ENCODE data around the gene PLK4.
A peak's percentile ranks its signal among the peaks of the same experiment; 100 is the strongest.

PLK4 gene

DNA sequence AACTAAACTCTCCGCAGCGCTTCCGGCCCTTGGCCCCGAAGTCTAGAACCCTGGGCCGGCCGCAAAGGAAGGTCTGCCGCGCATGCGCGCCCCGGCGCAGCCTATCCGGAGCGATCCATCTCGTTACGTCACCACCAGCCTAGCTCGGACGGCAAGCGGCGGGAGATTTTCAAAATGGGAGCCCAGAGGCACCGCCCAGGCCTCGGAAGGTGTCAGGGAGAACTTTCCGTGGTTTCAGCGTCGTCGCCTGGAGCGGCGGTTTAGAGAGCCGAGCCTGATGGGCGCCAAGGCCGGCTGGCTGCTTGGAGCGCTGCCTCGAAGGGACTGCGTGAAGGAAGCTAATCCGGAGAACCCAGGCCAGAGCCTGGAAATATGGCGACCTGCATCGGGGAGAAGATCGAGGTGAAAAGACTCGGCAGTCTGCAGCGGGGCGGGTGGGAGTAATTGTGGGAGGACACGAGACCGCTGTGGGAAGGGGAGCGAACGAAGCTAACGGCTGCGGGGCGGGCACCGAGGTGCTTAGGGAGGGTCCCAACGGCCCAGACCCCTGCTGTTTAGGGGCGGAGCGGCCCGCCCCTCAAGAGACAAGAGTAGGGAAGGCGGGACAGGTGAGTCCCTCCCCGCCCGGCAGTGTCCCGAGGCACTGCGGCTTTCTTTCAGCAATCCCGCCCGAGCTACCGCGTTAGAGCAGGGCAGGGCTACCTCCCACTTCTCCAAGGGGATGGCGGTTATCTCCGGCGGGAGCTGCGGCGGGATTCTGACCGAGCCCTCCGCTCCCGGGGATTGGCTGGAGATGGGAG lies at the start of gene PLK4:
TSS of gene PLK4 (plus strand) at position 131 of the 800 bp plus-strand sequence. CDS start at position 373, 242 bp downstream.
- ChIA-PET CTCF (interaction anchor here (0.8 to 2.3 kb wide), 5 partner anchors 8 to 84 kb away, joined by 3 to 6 read pairs (median 3); partner anchors contain the start of genes ABHD18 and MFSD8), POLR2A (interaction anchor here (1.1 kb wide), 1 partner anchor 11 kb away, joined by 3 read pairs; no protein-coding TSS in a partner anchor)
- peak; percentile 97 for DNase-seq (ENCODE audit: extremely low spot score)
- TF ChIP-seq, protein P1, sequence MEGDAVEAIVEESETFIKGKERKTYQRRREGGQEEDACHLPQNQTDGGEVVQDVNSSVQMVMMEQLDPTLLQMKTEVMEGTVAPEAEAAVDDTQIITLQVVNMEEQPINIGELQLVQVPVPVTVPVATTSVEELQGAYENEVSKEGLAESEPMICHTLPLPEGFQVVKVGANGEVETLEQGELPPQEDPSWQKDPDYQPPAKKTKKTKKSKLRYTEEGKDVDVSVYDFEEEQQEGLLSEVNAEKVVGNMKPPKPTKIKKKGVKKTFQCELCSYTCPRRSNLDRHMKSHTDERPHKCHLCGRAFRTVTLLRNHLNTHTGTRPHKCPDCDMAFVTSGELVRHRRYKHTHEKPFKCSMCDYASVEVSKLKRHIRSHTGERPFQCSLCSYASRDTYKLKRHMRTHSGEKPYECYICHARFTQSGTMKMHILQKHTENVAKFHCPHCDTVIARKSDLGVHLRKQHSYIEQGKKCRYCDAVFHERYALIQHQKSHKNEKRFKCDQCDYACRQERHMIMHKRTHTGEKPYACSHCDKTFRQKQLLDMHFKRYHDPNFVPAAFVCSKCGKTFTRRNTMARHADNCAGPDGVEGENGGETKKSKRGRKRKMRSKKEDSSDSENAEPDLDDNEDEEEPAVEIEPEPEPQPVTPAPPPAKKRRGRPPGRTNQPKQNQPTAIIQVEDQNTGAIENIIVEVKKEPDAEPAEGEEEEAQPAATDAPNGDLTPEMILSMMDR (IDR thresholded peaks at IDR 0.05; ENCODE audit: control extremely low read depth, extremely low read depth, low read depth, missing control alignments) = no peak

- POLR2A ChIA-PET = no interaction called here
- TF ChIP-seq, protein P1 (IDR thresholded peaks at IDR 0.05; ENCODE audit: control extremely low read depth, extremely low read depth, low read depth, missing control alignments) = no peak
- DNase-seq (ENCODE audit: extremely low spot score) = peak; percentile 38
- CTCF ChIA-PET = interaction anchor here (1.1 to 1.7 kb wide), 5 partner anchors 9 to 48 kb away, joined by 3 to 6 read pairs (median 4); partner anchors contain the start of gene PLK4
These were observed 48.1 kb upstream of the PLK4 start for GRCh38 chr4:127832585-127832984.

GRCh38 chr4:127843704-127844600 lies 36.7 kb upstream of the PLK4 start:
- TF ChIP-seq, protein P1 (IDR thresholded peaks at IDR 0.05; ENCODE audit: control extremely low read depth, extremely low read depth, low read depth, missing control alignments) = no peak
- CTCF ChIA-PET = no interaction called here
- POLR2A ChIA-PET = no interaction called here
- no peak for DNase-seq (ENCODE audit: extremely low spot score)

DNA sequence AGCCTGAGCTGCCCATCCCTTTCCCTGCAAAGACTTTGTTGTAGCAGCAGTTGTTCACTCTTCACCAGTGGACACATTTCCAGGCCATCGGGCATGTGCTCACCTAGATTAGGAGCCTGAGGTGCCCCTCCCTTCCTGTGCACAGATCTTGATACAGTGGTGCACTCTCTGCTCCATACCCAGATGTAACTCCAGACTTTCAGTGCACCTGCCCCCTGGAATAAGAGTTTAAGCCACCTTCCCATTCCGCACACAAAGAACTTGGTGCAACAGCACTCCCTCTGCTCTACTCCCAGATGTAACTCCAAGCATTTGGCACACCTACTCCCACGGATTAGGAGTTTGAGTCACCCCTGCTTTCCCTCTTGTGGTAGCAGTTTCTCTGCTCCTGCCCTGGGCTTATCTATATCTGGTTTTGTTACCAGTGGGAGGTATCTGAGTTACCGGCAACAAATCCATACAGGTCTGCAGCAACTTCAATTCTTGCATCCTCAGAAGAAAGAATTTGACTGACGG lies 36.0 kb upstream of the PLK4 start:
- POLR2A ChIA-PET = no interaction called here
- DNase-seq (ENCODE audit: extremely low spot score) = no peak
- CTCF ChIA-PET = no interaction called here
- TF ChIP-seq, protein P1 (IDR thresholded peaks at IDR 0.05; ENCODE audit: control extremely low read depth, extremely low read depth, low read depth, missing control alignments) = no peak

- no peak for DNase-seq (ENCODE audit: extremely low spot score)
- TF ChIP-seq, protein P1 (IDR thresholded peaks at IDR 0.05; ENCODE audit: control extremely low read depth, extremely low read depth, low read depth, missing control alignments) = no peak
- POLR2A ChIA-PET = no interaction called here
- CTCF ChIA-PET = interaction anchor here (1.1 to 1.7 kb wide), 2 partner anchors 13 to 46 kb away, joined by 3 to 6 read pairs; no protein-coding TSS in a partner anchor
These were observed 34.6 kb upstream of the PLK4 start for GRCh38 chr4:127846061-127846460.

- TF ChIP-seq, protein P1 (IDR thresholded peaks at IDR 0.05; ENCODE audit: control extremely low read depth, extremely low read depth, low read depth, missing control alignments) = no peak
- CTCF ChIA-PET = interaction anchor here (1.1 to 1.7 kb wide), 2 partner anchors 14 to 47 kb away, joined by 3 to 6 read pairs; no protein-coding TSS in a partner anchor
- POLR2A ChIA-PET = no interaction called here
- no peak for DNase-seq (ENCODE audit: extremely low spot score)
These were observed 33.9 kb upstream of the PLK4 start for GRCh38 chr4:127846765-127847164.

Data from GM10248 (cell line).